Osteoblast (primary cell): ENCODE measurements around the gene NID2. TPM values are rescaled to one million over a fixed set of nuclear protein-coding genes. Genes with fewer than 3 reads are reported as not detected.

ENCODE experiments used
- DNase-seq: peaks from one replicate; pipeline ENCODE4 v3.0.0; 2011; ENCODE audit warnings: low spot score, mixed read lengths; ENCODE audit not compliant: insufficient read length; ENCODE audit errors: missing footprints
- H2AFZ ChIP-seq: 2 replicates; pipeline ENCODE4 v1.6.0; 2011; ENCODE audit warnings: mild to moderate bottlenecking, low read length
- H3K27ac ChIP-seq: 2 replicates; pipeline ENCODE4 v1.5.1; 2011; ENCODE audit warnings: mild to moderate bottlenecking, low read depth, low read length, moderate library complexity
- H3K27me3 ChIP-seq: 2 replicates; pipeline ENCODE4 v1.6.0; 2012; ENCODE audit warnings: mild to moderate bottlenecking, control low read depth, inconsistent platforms, low read length, moderate library complexity; ENCODE audit not compliant: insufficient read depth
- H3K36me3 ChIP-seq: 2 replicates; pipeline ENCODE4 v1.5.1; 2011; ENCODE audit warnings: mild to moderate bottlenecking, low read length, control low read depth, moderate library complexity; ENCODE audit not compliant: insufficient read depth
- H3K4me1 ChIP-seq: 2 replicates; pipeline ENCODE4 v1.5.1; 2011; ENCODE audit warnings: mild to moderate bottlenecking, low read length, control low read depth, moderate library complexity; ENCODE audit not compliant: insufficient read depth
- H3K4me2 ChIP-seq: 2 replicates; pipeline ENCODE4 v1.6.0; 2011; ENCODE audit warnings: mild to moderate bottlenecking, low read length; ENCODE audit not compliant: insufficient read depth
- H3K4me3 ChIP-seq: fragments of 200-600 bp; sonication (generic); 3 replicates; pipeline ENCODE4 v1.5.1; 2012; ENCODE audit warnings: mild to moderate bottlenecking, low read length, inconsistent platforms; ENCODE audit not compliant: insufficient read depth
- H3K79me2 ChIP-seq: 2 replicates; pipeline ENCODE4 v1.6.0; 2012; ENCODE audit warnings: mild to moderate bottlenecking, low read length, control low read depth, inconsistent platforms; ENCODE audit not compliant: insufficient read depth
- H3K9me3 ChIP-seq: 2 replicates; pipeline ENCODE4 v1.5.1; 2011; ENCODE audit warnings: low read depth, low read length, control low read depth
- H4K20me1 ChIP-seq: 2 replicates; pipeline ENCODE4 v1.6.0; 2012; ENCODE audit warnings: mild to moderate bottlenecking, low read length, control low read depth; ENCODE audit not compliant: insufficient read depth
- CTCF ChIP-seq: IDR thresholded peaks from 2 replicates; pipeline ENCODE4 v1.5.1; 2011; ENCODE audit warnings: mild to moderate bottlenecking, low read depth, low read length, moderate library complexity; ENCODE audit errors: extremely low read depth
- total RNA-seq: library from RNA; depleted of rRNA; stranded (reverse); fragments of >200 nt; gene quantifications from 2 replicates; pipeline ENCODE4 v1.2.3, GENCODE V29; 2012

The NID2 gene
- total RNA-seq, 1 donor, result 141 TPM

- no peaks in the 10 kb centered on the region for H4K20me1 ChIP-seq
- peaks cover 74% of the 10 kb centered on the region for H3K36me3 ChIP-seq
These were observed 58.6 kb downstream of the NID2 start for GRCh38 chr14:52010173-52010693.

GRCh38 chr14:52008136-52008535, 60.7 kb downstream of the NID2 start:
- H3K27me3 ChIP-seq, result no peaks in the 10 kb centered on the region
- H3K4me3 ChIP-seq, result no peak overlapping the region
- H3K79me2 ChIP-seq, result no peaks in the 10 kb centered on the region
- no peak for TF ChIP-seq CTCF
- H3K9me3 ChIP-seq, result no peaks in the 10 kb centered on the region
- DNase-seq, result no peak
- peaks cover 80% of the 10 kb centered on the region for H3K36me3 ChIP-seq
- H4K20me1 ChIP-seq, result no peaks in the 10 kb centered on the region
- no peak overlapping the region for H2AFZ ChIP-seq
- H3K4me1 ChIP-seq, result peaks cover 13% of the 10 kb centered on the region
- H3K4me2 ChIP-seq, result no peak overlapping the region
- H3K27ac ChIP-seq, result no peak overlapping the region

More at GRCh38 chr14:52010173-52010693, 58.6 kb downstream of the NID2 start:
- no peak overlapping the region for H3K4me3 ChIP-seq
- no peak overlapping the region for H3K4me2 ChIP-seq
- no peaks in the 10 kb centered on the region for H3K9me3 ChIP-seq
- H3K79me2 ChIP-seq, result no peaks in the 10 kb centered on the region
- no peak for DNase-seq
- H3K27ac ChIP-seq, result no peak overlapping the region
- H2AFZ ChIP-seq, result no peak overlapping the region
- TF ChIP-seq CTCF, result no peak
- H3K27me3 ChIP-seq, result no peaks in the 10 kb centered on the region
- H3K4me1 ChIP-seq, result peaks cover 13% of the 10 kb centered on the region

GRCh38 chr14:52007637-52008036, 61.2 kb downstream of the NID2 start:
- no peak overlapping the region for H3K4me3 ChIP-seq
- DNase-seq, result no peak
- no peaks in the 10 kb centered on the region for H3K27me3 ChIP-seq
- H4K20me1 ChIP-seq, result no peaks in the 10 kb centered on the region
- H2AFZ ChIP-seq, result no peak overlapping the region
- H3K36me3 ChIP-seq, result peaks cover 85% of the 10 kb centered on the region
- no peak overlapping the region for H3K4me2 ChIP-seq
- no peaks in the 10 kb centered on the region for H3K9me3 ChIP-seq
- peaks cover 8% of the 10 kb centered on the region for H3K4me1 ChIP-seq
- peaks cover under 1% of the 10 kb centered on the region for H3K79me2 ChIP-seq
- TF ChIP-seq CTCF, result no peak
- no peak overlapping the region for H3K27ac ChIP-seq

GRCh38 chr14:52007211-52007610, 61.6 kb downstream of the NID2 start:
- peaks cover 89% of the 10 kb centered on the region for H3K36me3 ChIP-seq
- H3K27ac ChIP-seq, result no peak overlapping the region
- TF ChIP-seq CTCF, result no peak
- no peak overlapping the region for H3K4me3 ChIP-seq
- H2AFZ ChIP-seq, result no peak overlapping the region
- no peaks in the 10 kb centered on the region for H3K9me3 ChIP-seq
- no peak for DNase-seq
- H3K27me3 ChIP-seq, result no peaks in the 10 kb centered on the region
- peaks cover 5% of the 10 kb centered on the region for H3K79me2 ChIP-seq
- H3K4me1 ChIP-seq, result peaks cover 4% of the 10 kb centered on the region
- no peaks in the 10 kb centered on the region for H4K20me1 ChIP-seq
- no peak overlapping the region for H3K4me2 ChIP-seq
